ENCODE data around the gene PLA2G4B. TPM values are rescaled to one million over a fixed set of nuclear protein-coding genes. Genes with fewer than 3 reads are reported as not detected.

PLA2G4B gene
- total RNA-seq, 1 donor from 2014 or later = 1.6 TPM

DNA sequence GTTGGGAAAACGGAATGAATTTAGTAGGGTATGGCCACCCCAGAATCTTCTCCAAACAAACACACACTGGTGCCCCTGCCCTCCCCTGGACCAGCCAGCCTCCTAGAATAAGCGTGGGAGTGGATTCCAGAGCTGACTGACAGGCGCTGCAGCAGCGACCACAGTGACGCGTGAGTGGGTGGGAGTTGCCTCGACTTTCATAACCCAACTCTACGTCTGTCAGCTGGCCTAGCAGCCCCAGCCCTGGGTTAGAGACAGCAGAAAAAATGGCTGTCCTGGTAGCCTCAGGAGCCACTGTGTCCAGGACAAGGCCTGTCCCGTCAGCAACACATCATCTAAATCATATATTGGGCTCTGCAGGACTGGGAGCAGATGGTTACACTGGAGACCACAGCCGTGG, 10.0 kb downstream of the PLA2G4B start:
- Histone ChIP-seq H3K36me3 (ENCODE audit: control insufficient read depth in 3 of 3, insufficient read depth in 3 of 3, low read length in 3 of 3) (peaks cover 14 to 42% (median 38%) of the 10 kb centered on the region in 3 donors), H3K4me3 (ENCODE audit: low read length in 3 of 3) (no peak overlapping the region)

DNA sequence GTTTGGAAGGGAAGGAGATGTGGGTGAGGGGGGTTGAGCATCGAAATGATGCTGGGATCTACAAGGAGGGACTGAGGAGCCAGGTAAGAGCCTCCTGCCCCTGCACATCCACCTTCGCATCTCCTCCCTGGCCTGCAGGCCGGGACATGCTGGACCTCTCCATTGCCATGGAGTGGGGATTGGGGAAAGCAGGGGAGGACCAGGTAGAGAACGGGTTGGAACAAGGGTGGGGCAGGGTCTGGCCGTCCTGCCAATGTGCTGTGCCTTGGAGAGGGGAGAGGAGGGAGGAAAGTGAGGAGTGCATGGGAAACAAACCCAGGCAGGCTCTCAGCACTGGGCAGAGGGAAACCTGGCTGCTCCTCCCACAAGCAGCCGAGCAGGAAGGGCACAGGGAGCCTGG, 10.6 kb downstream of the PLA2G4B start:
- Histone ChIP-seq H3K4me1 (ENCODE audit: control insufficient read depth in 3 of 3, insufficient read depth in 3 of 3, low read length in 3 of 3) (no peaks in the 10 kb centered on the region), H3K27me3 (ENCODE audit: control insufficient read depth in 3 of 3, insufficient read depth in 3 of 3, low read length in 3 of 3) (peaks cover 14 to 25% (median 22%) of the 10 kb centered on the region in 3 donors), H3K27ac (ENCODE audit: low read depth, low read length) (no peak overlapping the region), H3K4me3 (ENCODE audit: low read length in 3 of 3) (no peak overlapping the region), H3K36me3 (ENCODE audit: control insufficient read depth in 3 of 3, insufficient read depth in 3 of 3, low read length in 3 of 3) (peaks cover 11 to 38% (median 38%) of the 10 kb centered on the region in 3 donors), H3K9ac (ENCODE audit: low read depth in 1 of 3, low read length in 3 of 3) (no peak overlapping the region), H3K9me3 (ENCODE audit: control insufficient read depth in 3 of 3, low read length in 3 of 3) (no peaks in the 10 kb centered on the region)

More for the DNA sequence above, 10.0 kb downstream of the PLA2G4B start:
- Histone ChIP-seq H3K27me3 (ENCODE audit: control insufficient read depth in 3 of 3, insufficient read depth in 3 of 3, low read length in 3 of 3) (peaks cover 11 to 20% (median 17%) of the 10 kb centered on the region in 3 donors), H3K9me3 (ENCODE audit: control insufficient read depth in 3 of 3, low read length in 3 of 3) (no peaks in the 10 kb centered on the region), H3K9ac (ENCODE audit: low read depth in 1 of 3, low read length in 3 of 3) (no peak overlapping the region), H3K27ac (ENCODE audit: low read depth, low read length) (no peak overlapping the region), H3K4me1 (ENCODE audit: control insufficient read depth in 3 of 3, insufficient read depth in 3 of 3, low read length in 3 of 3) (no peaks in the 10 kb centered on the region)

GRCh38 chr15:41849861-41850260, 11.2 kb downstream of the PLA2G4B start:
- H3K27ac ChIP-seq (ENCODE audit: low read depth, low read length) = no peak overlapping the region
- peaks cover 11 to 38% (median 31%) of the 10 kb centered on the region in 3 donors for H3K36me3 ChIP-seq (ENCODE audit: control insufficient read depth in 3 of 3, insufficient read depth in 3 of 3, low read length in 3 of 3)
- no peak overlapping the region for H3K9ac ChIP-seq (ENCODE audit: low read depth in 1 of 3, low read length in 3 of 3)
- H3K4me3 ChIP-seq (ENCODE audit: low read length in 3 of 3) = no peak overlapping the region
- H3K27me3 ChIP-seq (ENCODE audit: control insufficient read depth in 3 of 3, insufficient read depth in 3 of 3, low read length in 3 of 3) = peaks cover 14 to 31% (median 22%) of the 10 kb centered on the region in 3 donors
- no peaks in the 10 kb centered on the region for H3K9me3 ChIP-seq (ENCODE audit: control insufficient read depth in 3 of 3, low read length in 3 of 3)
- no peaks in the 10 kb centered on the region for H3K4me1 ChIP-seq (ENCODE audit: control insufficient read depth in 3 of 3, insufficient read depth in 3 of 3, low read length in 3 of 3)

DNA sequence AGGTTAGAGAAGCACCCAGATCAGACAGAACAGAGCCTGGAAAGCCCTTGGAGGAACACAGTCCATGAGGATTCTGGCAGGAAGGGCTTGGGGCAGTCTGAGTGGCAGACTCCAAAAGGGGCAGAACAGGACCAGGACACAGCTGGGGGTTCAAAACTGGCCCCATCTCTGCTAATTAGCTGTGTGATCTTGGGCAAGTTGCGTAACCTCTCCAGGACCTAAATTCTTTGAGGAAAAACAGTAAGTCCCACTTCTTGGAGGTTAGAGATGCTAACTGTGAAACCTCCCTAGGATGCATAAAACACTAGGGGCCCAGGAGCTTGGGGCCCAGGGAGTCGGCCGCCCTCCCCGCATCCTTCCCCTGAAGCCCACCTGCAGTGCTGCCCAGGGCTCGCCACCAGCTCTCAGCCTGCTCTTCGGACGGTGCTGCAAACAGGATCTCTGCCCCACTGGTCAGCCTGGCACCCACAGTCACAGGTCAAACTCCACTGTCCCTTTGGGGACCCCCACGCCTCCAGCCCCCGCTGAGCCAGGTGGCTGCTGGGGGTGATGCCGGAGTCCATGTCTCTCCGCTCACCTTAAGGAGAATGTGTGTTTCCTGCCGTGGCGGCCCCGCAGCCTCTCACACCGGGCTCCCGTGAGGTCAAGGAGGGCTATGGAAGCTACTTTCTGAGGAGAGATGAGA, 12.0 kb downstream of the PLA2G4B start:
- Histone ChIP-seq H3K27ac (ENCODE audit: low read depth, low read length) (no peak overlapping the region), H3K27me3 (ENCODE audit: control insufficient read depth in 3 of 3, insufficient read depth in 3 of 3, low read length in 3 of 3) (peaks cover 14 to 38% (median 23%) of the 10 kb centered on the region in 3 donors), H3K4me3 (ENCODE audit: low read length in 3 of 3) (no peak overlapping the region), H3K4me1 (ENCODE audit: control insufficient read depth in 3 of 3, insufficient read depth in 3 of 3, low read length in 3 of 3) (no peaks in the 10 kb centered on the region), H3K36me3 (ENCODE audit: control insufficient read depth in 3 of 3, insufficient read depth in 3 of 3, low read length in 3 of 3) (peaks cover 11 to 31% (median 30%) of the 10 kb centered on the region in 3 donors), H3K9ac (ENCODE audit: low read depth in 1 of 3, low read length in 3 of 3) (no peak overlapping the region), H3K9me3 (ENCODE audit: control insufficient read depth in 3 of 3, low read length in 3 of 3) (no peaks in the 10 kb centered on the region)

GRCh38 chr15:41851167-41851523, 12.5 kb downstream of the PLA2G4B start:
- no peak overlapping the region for H3K27ac ChIP-seq (ENCODE audit: low read depth, low read length)
- H3K36me3 ChIP-seq (ENCODE audit: control insufficient read depth in 3 of 3, insufficient read depth in 3 of 3, low read length in 3 of 3) = peaks cover 11 to 27% (median 25%) of the 10 kb centered on the region in 3 donors
- H3K4me1 ChIP-seq (ENCODE audit: control insufficient read depth in 3 of 3, insufficient read depth in 3 of 3, low read length in 3 of 3) = no peaks in the 10 kb centered on the region
- no peaks in the 10 kb centered on the region for H3K9me3 ChIP-seq (ENCODE audit: control insufficient read depth in 3 of 3, low read length in 3 of 3)
- no peak overlapping the region for H3K4me3 ChIP-seq (ENCODE audit: low read length in 3 of 3)
- peaks cover 14 to 40% (median 28%) of the 10 kb centered on the region in 3 donors for H3K27me3 ChIP-seq (ENCODE audit: control insufficient read depth in 3 of 3, insufficient read depth in 3 of 3, low read length in 3 of 3)
- no peak overlapping the region for H3K9ac ChIP-seq (ENCODE audit: low read depth in 1 of 3, low read length in 3 of 3)

GRCh38 chr15:41851755-41852370, 13.2 kb downstream of the PLA2G4B start:
- peaks cover 14 to 44% (median 35%) of the 10 kb centered on the region in 3 donors for H3K27me3 ChIP-seq (ENCODE audit: control insufficient read depth in 3 of 3, insufficient read depth in 3 of 3, low read length in 3 of 3)
- no peaks in the 10 kb centered on the region for H3K9me3 ChIP-seq (ENCODE audit: control insufficient read depth in 3 of 3, low read length in 3 of 3)
- no peaks in the 10 kb centered on the region for H3K4me1 ChIP-seq (ENCODE audit: control insufficient read depth in 3 of 3, insufficient read depth in 3 of 3, low read length in 3 of 3)
- H3K9ac ChIP-seq (ENCODE audit: low read depth in 1 of 3, low read length in 3 of 3) = no peak overlapping the region
- H3K4me3 ChIP-seq (ENCODE audit: low read length in 3 of 3) = no peak overlapping the region
- peaks cover 11 to 20% (median 19%) of the 10 kb centered on the region in 3 donors for H3K36me3 ChIP-seq (ENCODE audit: control insufficient read depth in 3 of 3, insufficient read depth in 3 of 3, low read length in 3 of 3)
- H3K27ac ChIP-seq (ENCODE audit: low read depth, low read length) = no peak overlapping the region

- no peak overlapping the region for H3K9ac ChIP-seq (ENCODE audit: low read depth in 1 of 3, low read length in 3 of 3)
- peaks cover 14 to 46% (median 39%) of the 10 kb centered on the region in 3 donors for H3K27me3 ChIP-seq (ENCODE audit: control insufficient read depth in 3 of 3, insufficient read depth in 3 of 3, low read length in 3 of 3)
- H3K27ac ChIP-seq (ENCODE audit: low read depth, low read length) = no peak overlapping the region
- H3K4me3 ChIP-seq (ENCODE audit: low read length in 3 of 3) = no peak overlapping the region
- H3K9me3 ChIP-seq (ENCODE audit: control insufficient read depth in 3 of 3, low read length in 3 of 3) = no peaks in the 10 kb centered on the region
- peaks cover 4 to 10% (median 9%) of the 10 kb centered on the region in 3 donors for H3K36me3 ChIP-seq (ENCODE audit: control insufficient read depth in 3 of 3, insufficient read depth in 3 of 3, low read length in 3 of 3)
- no peaks in the 10 kb centered on the region for H3K4me1 ChIP-seq (ENCODE audit: control insufficient read depth in 3 of 3, insufficient read depth in 3 of 3, low read length in 3 of 3)
These were observed 14.3 kb downstream of the PLA2G4B start for GRCh38 chr15:41852736-41853590.

DNA sequence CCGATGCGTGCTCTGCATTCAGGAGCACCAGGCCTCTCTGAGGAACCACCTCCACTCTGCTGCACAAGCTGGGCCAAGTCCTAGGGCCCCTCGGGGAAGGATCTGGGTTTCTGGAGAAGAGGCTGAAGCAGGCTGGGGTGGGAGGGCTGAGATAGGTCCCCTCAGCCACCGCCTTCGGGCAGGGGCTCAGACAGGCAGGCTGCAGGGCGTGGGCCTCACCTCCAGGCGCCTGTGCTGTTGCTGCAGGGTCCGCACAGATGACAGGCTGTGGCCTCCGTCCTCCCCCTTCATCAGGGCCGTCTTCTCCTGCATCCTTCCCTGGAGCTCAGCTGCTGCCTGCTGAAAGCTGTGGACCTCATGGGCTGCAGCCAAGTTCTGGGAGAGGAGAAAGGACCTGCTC, 15.2 kb downstream of the PLA2G4B start:
- Histone ChIP-seq H3K9me3 (ENCODE audit: control insufficient read depth in 3 of 3, low read length in 3 of 3) (no peaks in the 10 kb centered on the region), H3K9ac (ENCODE audit: low read depth in 1 of 3, low read length in 3 of 3) (no peak overlapping the region), H3K27me3 (ENCODE audit: control insufficient read depth in 3 of 3, insufficient read depth in 3 of 3, low read length in 3 of 3) (peaks cover 14 to 49% (median 39%) of the 10 kb centered on the region in 3 donors), H3K4me1 (ENCODE audit: control insufficient read depth in 3 of 3, insufficient read depth in 3 of 3, low read length in 3 of 3) (no peaks in the 10 kb centered on the region), H3K36me3 (ENCODE audit: control insufficient read depth in 3 of 3, insufficient read depth in 3 of 3, low read length in 3 of 3) (peaks cover 0 to 2% (median under 1%) of the 10 kb centered on the region in 3 donors), H3K27ac (ENCODE audit: low read depth, low read length) (no peak overlapping the region), H3K4me3 (ENCODE audit: low read length in 3 of 3) (no peak overlapping the region)

GRCh38 chr15:41854443-41854842, 15.8 kb downstream of the PLA2G4B start:
- Histone ChIP-seq H3K4me1 (ENCODE audit: control insufficient read depth in 3 of 3, insufficient read depth in 3 of 3, low read length in 3 of 3) (no peaks in the 10 kb centered on the region), H3K4me3 (ENCODE audit: low read length in 3 of 3) (no peak overlapping the region), H3K27me3 (ENCODE audit: control insufficient read depth in 3 of 3, insufficient read depth in 3 of 3, low read length in 3 of 3) (peaks cover 14 to 49% (median 40%) of the 10 kb centered on the region in 3 donors), H3K27ac (ENCODE audit: low read depth, low read length) (no peak overlapping the region), H3K9ac (ENCODE audit: low read depth in 1 of 3, low read length in 3 of 3) (no peak overlapping the region), H3K9me3 (ENCODE audit: control insufficient read depth in 3 of 3, low read length in 3 of 3) (no peaks in the 10 kb centered on the region), H3K36me3 (ENCODE audit: control insufficient read depth in 3 of 3, insufficient read depth in 3 of 3, low read length in 3 of 3) (no peaks in the 10 kb centered on the region)
